ENCODE measurements around the gene ANKRD23.

The ANKRD23 gene

DNA sequence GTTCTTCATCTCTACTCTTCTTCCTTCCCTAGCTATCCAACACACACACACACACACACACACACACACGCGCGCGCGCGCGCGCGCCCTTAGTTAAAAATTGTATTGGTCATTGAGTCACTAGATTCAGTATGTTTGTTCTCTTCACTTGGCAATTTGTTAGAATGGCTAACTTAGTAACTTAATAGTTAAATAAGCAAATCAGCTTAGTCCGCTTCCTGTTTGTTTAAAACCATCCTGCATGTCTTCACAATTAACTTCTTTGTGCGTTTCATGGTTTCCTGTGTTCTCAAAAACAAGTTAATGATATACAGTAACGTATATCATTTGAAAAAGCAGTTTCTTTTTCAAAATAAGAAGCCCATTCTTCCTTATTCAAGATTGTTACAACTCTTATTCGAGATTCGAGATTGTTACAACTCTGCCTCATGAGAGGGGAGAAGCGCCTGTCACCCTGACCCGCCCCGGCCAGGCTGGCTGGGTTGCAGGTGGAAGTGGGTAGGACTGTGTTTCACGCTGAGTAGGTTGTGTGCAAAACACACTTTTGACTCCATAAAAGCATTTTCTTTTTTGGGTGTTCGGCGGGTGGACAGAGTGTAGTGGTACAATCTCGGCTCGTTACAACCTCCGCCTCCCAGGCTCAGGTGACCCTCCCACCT, 37.2 kb downstream of the ANKRD23 start:
- TF ChIP-seq RAD21 (IDR thresholded peaks at IDR 0.05; ENCODE audit: low read depth): no peak
- no peak for TF ChIP-seq EGR1 (IDR thresholded peaks at IDR 0.05)
- TF ChIP-seq TCF12 (IDR thresholded peaks at IDR 0.05; ENCODE audit: low read depth): no peak
- TF ChIP-seq MAX (IDR thresholded peaks at IDR 0.05): no peak
- TF ChIP-seq FOXM1 (IDR thresholded peaks at IDR 0.05; ENCODE audit: borderline replicate concordance, low read depth): no peak

GRCh38 chr2:96804986-96805385, 38.8 kb downstream of the ANKRD23 start:
- TF ChIP-seq TEAD4 (IDR thresholded peaks at IDR 0.05): no peak
- TF ChIP-seq FOXM1 (IDR thresholded peaks at IDR 0.05; ENCODE audit: borderline replicate concordance, low read depth): no peak
- no peak for TF ChIP-seq EP300 (IDR thresholded peaks at IDR 0.05; ENCODE audit: borderline replicate concordance)
- no peak for TF ChIP-seq MAX (IDR thresholded peaks at IDR 0.05)
- TF ChIP-seq TCF12 (IDR thresholded peaks at IDR 0.05; ENCODE audit: low read depth): no peak
- TF ChIP-seq CREB1 (IDR thresholded peaks at IDR 0.05; ENCODE audit: low read depth): no peak
- no peak for TF ChIP-seq USF1 (IDR thresholded peaks at IDR 0.05)
- TF ChIP-seq CEBPB (IDR thresholded peaks at IDR 0.05): no peak
- TF ChIP-seq TAF1 (IDR thresholded peaks at IDR 0.05; ENCODE audit: low read depth): no peak
- TF ChIP-seq ZBTB7A (IDR thresholded peaks at IDR 0.05; ENCODE audit: low read depth): no peak
- TF ChIP-seq YY1 (IDR thresholded peaks at IDR 0.05; ENCODE audit: low read depth): no peak

DNA sequence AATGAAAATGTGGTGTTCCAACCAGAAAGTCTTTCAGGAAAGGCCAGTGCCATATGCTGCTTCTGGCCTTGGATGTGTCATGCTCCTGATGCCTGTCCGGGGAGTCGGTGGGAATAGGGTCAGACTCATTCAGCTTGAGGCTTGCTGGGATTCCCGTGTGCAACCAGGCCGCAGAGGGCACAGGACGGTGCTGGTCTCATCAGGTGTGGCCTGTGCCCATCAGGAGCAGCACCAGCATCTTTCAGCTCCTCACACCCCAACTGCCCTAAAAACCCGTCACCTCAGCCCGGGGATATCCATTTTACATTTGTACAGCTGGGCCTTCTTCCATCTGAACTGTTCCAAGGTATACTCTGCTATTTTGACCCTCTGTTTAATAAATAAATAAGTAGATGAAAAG, 41.1 kb downstream of the ANKRD23 start:
- TF ChIP-seq RAD21 (IDR thresholded peaks at IDR 0.05; ENCODE audit: low read depth): no peak
- TF ChIP-seq FOXM1 (IDR thresholded peaks at IDR 0.05; ENCODE audit: borderline replicate concordance, low read depth): no peak
- no peak for TF ChIP-seq REST (IDR thresholded peaks at IDR 0.05; ENCODE audit: low read depth)
- no peak for TF ChIP-seq USF1 (IDR thresholded peaks at IDR 0.05)
- no peak for TF ChIP-seq EGR1 (IDR thresholded peaks at IDR 0.05)
- no peak for TF ChIP-seq TEAD4 (IDR thresholded peaks at IDR 0.05)

GRCh38 chr2:96801786-96802595, 41.8 kb downstream of the ANKRD23 start:
- TF ChIP-seq TEAD4 (IDR thresholded peaks at IDR 0.05): no peak
- TF ChIP-seq EGR1 (IDR thresholded peaks at IDR 0.05): no peak
- TF ChIP-seq FOXM1 (IDR thresholded peaks at IDR 0.05; ENCODE audit: borderline replicate concordance, low read depth): no peak
- TF ChIP-seq CEBPB (IDR thresholded peaks at IDR 0.05): no peak
- no peak for TF ChIP-seq RAD21 (IDR thresholded peaks at IDR 0.05; ENCODE audit: low read depth)
- no peak for TF ChIP-seq USF1 (IDR thresholded peaks at IDR 0.05)
- no peak for TF ChIP-seq EP300 (IDR thresholded peaks at IDR 0.05; ENCODE audit: borderline replicate concordance)
- TF ChIP-seq ZBTB7A (IDR thresholded peaks at IDR 0.05; ENCODE audit: low read depth): no peak
- TF ChIP-seq REST (IDR thresholded peaks at IDR 0.05; ENCODE audit: low read depth): no peak
- TF ChIP-seq TAF1 (IDR thresholded peaks at IDR 0.05; ENCODE audit: low read depth): no peak
- TF ChIP-seq MAX (IDR thresholded peaks at IDR 0.05): no peak

GRCh38 chr2:96801005-96801785, 42.6 kb downstream of the ANKRD23 start:
- TF ChIP-seq USF1 (IDR thresholded peaks at IDR 0.05) (0 out of 2 replicates have a peak, but pooled peaks have one; percentile 20), TAF1 (IDR thresholded peaks at IDR 0.05; ENCODE audit: low read depth) (no peak), RAD21 (IDR thresholded peaks at IDR 0.05; ENCODE audit: low read depth) (peak; percentile 90)
